ENCODE results near the gene SCAMP2. TPM values are rescaled to one million over a fixed set of nuclear protein-coding genes. Genes with fewer than 3 reads are reported as not detected.

The SCAMP2 gene
- total RNA-seq, 1 donor from 2014 or later: 42.6 TPM

- ATAC-seq: peak; percentile 53
- intact Hi-C loops (cut with DNase I): no loop called here
- no peak for DNase-seq (ENCODE audit: missing footprints)
These were observed 60.6 kb downstream of the SCAMP2 start, which contains the start of gene LMAN1L for GRCh38 chr15:74812533-74812932. Gene LMAN1L (plus strand): TSS chr15:74812835. CDS start chr15:74812855, 20 bp downstream.

DNA sequence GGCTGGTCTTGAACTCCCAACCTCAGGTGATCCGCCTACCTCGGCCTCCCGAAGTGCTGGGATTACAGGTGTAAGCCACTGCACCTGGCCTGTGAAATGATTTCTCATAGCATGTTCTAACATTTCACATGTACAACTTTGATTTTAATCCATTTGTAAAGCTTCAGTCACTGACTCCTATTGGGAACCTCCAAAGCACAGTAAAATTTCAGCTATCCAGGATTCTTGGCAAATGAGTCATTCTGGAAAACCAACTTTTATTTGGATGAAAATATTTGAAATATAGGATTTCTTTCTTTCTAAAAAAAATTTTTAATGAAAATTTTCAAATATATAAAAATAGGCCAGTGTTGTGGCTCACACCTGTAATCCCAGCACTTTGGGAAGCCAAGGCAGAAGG is 63.2 kb downstream of the SCAMP2 start:
- intact Hi-C loops (cut with DNase I): no loop called here
- DNase-seq (ENCODE audit: missing footprints) (no peak), ATAC-seq (no peak)

GRCh38 chr15:74809242-74809641 is 63.9 kb downstream of the SCAMP2 start:
- intact Hi-C loops (cut with DNase I): no loop called here
- DNase-seq (ENCODE audit: missing footprints): no peak
- no peak for ATAC-seq

GRCh38 chr15:74808840-74809229 is 64.3 kb downstream of the SCAMP2 start:
- intact Hi-C loops (cut with DNase I): no loop called here
- no peak for DNase-seq (ENCODE audit: missing footprints)
- ATAC-seq: no peak

GRCh38 chr15:74808078-74808839 is 64.9 kb downstream of the SCAMP2 start:
- intact Hi-C loops (cut with DNase I): no loop called here
- no peak for DNase-seq (ENCODE audit: missing footprints)

DNA sequence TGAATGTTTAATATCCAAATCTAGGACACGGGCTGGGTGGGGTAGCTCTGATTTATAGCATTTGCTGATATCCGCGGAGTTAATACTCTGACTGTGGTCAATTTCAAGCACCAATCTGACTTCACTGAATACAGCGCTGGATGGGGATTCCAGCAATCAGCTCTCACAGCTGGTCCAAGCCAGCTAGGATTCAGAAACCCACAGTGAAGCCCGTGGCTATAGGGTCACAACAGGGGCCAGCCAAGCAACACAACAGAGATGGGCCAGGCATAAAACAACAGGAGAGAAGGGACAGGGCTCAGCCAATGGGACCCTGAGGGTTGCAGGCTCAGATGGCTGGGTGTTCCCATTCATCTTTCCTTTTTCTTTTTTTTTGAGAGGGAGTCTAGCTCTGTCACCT is 65.9 kb downstream of the SCAMP2 start:
- no peak for DNase-seq (ENCODE audit: missing footprints)
- intact Hi-C loops (cut with DNase I): no loop called here
- ATAC-seq: no peak

More at GRCh38 chr15:74808078-74808839, 64.9 kb downstream of the SCAMP2 start:
- peak; percentile 47 for ATAC-seq

- no peak for ATAC-seq
- DNase-seq (ENCODE audit: missing footprints): no peak
- intact Hi-C loops (cut with DNase I): no loop called here
These were observed 68.2 kb downstream of the SCAMP2 start for GRCh38 chr15:74804935-74805334.

- intact Hi-C loops (cut with DNase I): no loop called here
- ATAC-seq (no peak), DNase-seq (ENCODE audit: missing footprints) (no peak)
These were observed 70.2 kb downstream of the SCAMP2 start for GRCh38 chr15:74802862-74803447.

GRCh38 chr15:74802290-74802689 is 70.9 kb downstream of the SCAMP2 start:
- intact Hi-C loops (cut with DNase I): no loop called here

DNA sequence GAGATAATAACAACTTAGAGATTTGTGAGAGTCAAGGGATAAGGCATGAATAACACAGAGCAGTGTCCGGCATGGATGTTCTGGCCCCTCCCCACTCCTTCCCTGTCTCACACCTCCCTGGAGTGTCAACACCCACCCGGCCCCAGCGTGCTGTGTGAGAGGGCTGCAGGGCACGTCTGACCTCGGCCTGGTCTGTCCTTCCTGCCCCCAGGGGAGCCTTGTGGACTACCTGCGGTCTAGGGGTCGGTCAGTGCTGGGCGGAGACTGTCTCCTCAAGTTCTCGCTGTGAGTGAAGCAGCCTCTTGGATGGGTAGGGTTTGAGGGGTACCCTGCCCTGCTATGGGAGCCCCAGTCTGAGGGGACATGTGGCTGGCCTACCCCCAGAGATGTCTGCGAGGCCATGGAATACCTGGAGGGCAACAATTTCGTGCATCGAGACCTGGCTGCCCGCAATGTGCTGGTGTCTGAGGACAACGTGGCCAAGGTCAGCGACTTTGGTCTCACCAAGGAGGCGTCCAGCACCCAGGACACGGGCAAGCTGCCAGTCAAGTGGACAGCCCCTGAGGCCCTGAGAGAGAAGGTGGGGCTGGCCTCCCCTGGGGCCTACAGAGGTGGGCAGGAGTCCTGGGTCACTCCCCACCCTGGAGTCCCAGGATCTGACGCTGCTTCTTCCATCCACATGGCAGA is 71.7 kb downstream of the SCAMP2 start:
- intact Hi-C loops (cut with DNase I): no loop called here
- DNase-seq (ENCODE audit: missing footprints): no peak
- ATAC-seq: no peak

More at GRCh38 chr15:74802290-74802689, 70.9 kb downstream of the SCAMP2 start:
- ATAC-seq: no peak
- DNase-seq (ENCODE audit: missing footprints): no peak

GRCh38 chr15:74800559-74801094 is 72.5 kb downstream of the SCAMP2 start:
- no peak for ATAC-seq
- intact Hi-C loops (cut with DNase I): loop anchor here (1.0 kb wide), 1 partner anchor 18 kb away; the partner anchor contains the start of gene CSK
- DNase-seq (ENCODE audit: missing footprints): no peak

DNA sequence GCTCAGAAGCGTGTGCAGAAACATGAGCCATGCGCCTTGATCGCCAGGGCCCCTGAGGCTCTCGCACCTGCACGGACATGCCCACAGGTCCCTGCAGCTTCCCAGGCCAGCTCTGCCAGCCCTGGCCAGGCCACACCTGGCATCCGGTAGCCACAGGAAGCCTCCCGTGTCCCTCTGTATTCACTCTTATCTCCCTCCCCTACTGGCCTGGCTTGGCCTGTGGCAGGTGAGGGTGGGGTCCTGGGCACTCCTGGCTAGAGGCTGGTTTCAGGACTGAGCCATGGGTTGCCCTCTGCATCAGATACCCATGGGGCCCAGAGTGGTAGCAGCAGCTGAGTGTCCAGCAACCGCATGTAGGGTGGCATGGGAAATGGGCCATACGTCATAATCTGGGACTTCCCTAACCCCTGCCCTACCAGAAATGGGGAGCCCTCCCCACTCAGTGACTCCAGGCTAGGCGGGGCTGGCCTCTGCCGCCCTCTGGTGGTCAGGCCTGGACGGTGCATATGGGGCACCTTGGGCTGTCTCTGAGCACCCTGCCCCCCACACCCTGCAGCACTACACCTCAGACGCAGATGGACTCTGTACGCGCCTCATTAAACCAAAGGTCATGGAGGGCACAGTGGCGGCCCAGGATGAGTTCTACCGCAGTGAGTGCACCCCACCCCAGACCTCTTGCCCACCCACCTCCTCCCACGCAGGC is 73.2 kb downstream of the SCAMP2 start:
- peak; percentile 95 for DNase-seq (ENCODE audit: missing footprints)
- peak; percentile 88 for ATAC-seq
- intact Hi-C loops (cut with DNase I): loop anchor here (1.0 to 2.0 kb wide), 2 partner anchors 18 to 29 kb away; partner anchors contain the start of gene CSK

- no peak for ATAC-seq
- DNase-seq (ENCODE audit: missing footprints): no peak
- intact Hi-C loops (cut with DNase I): loop anchor here (2.0 kb wide), 1 partner anchor 29 kb away; no protein-coding TSS in a partner anchor
These were observed 73.8 kb downstream of the SCAMP2 start for GRCh38 chr15:74799255-74799855.

GRCh38 chr15:74798388-74799254 is 74.5 kb downstream of the SCAMP2 start:
- peak; percentile 67 for ATAC-seq

GRCh38 chr15:74795966-74796625 is 77.1 kb downstream of the SCAMP2 start:
- no peak for ATAC-seq
- intact Hi-C loops (cut with DNase I): no loop called here
- DNase-seq (ENCODE audit: missing footprints): no peak

More at GRCh38 chr15:74798388-74799254, 74.5 kb downstream of the SCAMP2 start:
- peak; percentile 79 for DNase-seq (ENCODE audit: missing footprints)
- intact Hi-C loops (cut with DNase I): loop anchor here (2.0 kb wide), 1 partner anchor 28 kb away; no protein-coding TSS in a partner anchor

DNA sequence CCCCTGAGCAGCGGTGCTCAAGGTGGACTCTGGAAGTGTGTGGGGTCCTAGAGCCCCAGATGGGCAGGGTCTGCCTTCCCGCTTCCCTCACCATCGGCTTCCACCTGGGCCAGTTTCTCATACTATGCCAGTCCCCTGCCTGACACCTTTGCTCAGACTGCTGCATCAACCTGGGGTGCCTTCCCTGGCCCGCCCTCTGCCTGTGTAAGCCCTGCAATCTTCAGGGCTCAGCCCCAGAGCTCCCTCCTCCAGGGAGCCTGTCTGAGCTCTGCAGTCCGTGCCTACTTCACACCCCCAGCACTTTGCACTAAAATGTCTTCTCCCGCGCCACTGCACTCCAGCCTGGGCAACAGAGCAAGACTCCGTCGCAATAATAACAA is 78.2 kb downstream of the SCAMP2 start:
- intact Hi-C loops (cut with DNase I): no loop called here
- no peak for ATAC-seq
- no peak for DNase-seq (ENCODE audit: missing footprints)

All from Right ventricle myocardium inferior (tissue), 1 donor.